22Rv1 (cell line): ENCODE measurements around the gene TRIM71.
"Not testable (repeated sequence)": the region's sequence is repeated elsewhere in the genome, so short reads cannot be mapped to it uniquely, and the experiment has no call there.

Experiments used
- H3K27ac ChIP-seq: fragments of 450-650 bp; 2 replicates; pipeline ENCODE4 v1.5.1; 2017
- CTCF ChIP-seq: fragments of 450-650 bp; IDR thresholded peaks from 2 replicates; pipeline ENCODE4 v1.5.1; 2017; ENCODE audit warnings: mild to moderate bottlenecking
- ZFX ChIP-seq: fragments of 450-650 bp; IDR thresholded peaks from 2 replicates; pipeline ENCODE4 v1.6.1; 2017; ENCODE audit warnings: antibody characterized with exemption, borderline replicate concordance

Gene TRIM71

GRCh38 chr3:32794487-32795308, 23.1 kb upstream of the TRIM71 start:
- H3K27ac ChIP-seq, result no peak overlapping the region
- TF ChIP-seq CTCF (no peak), ZFX (no peak)

GRCh38 chr3:32796384-32796950, 21.3 kb upstream of the TRIM71 start:
- H3K27ac ChIP-seq, result not testable (repeated sequence)

GRCh38 chr3:32797776-32798175, 20.0 kb upstream of the TRIM71 start:
- H3K27ac ChIP-seq, result no peak overlapping the region
- no peak for TF ChIP-seq ZFX
- no peak for TF ChIP-seq CTCF

GRCh38 chr3:32801440-32801839, 16.4 kb upstream of the TRIM71 start:
- not testable (repeated sequence) for H3K27ac ChIP-seq

- TF ChIP-seq CTCF (no peak), ZFX (no peak)
Measured at GRCh38 chr3:32813180-32813579, 4.6 kb upstream of the TRIM71 start.

GRCh38 chr3:32814361-32814760, 3.4 kb upstream of the TRIM71 start:
- H3K27ac ChIP-seq, result no peak overlapping the region
- TF ChIP-seq ZFX, result no peak
- no peak for TF ChIP-seq CTCF

More at GRCh38 chr3:32813180-32813579, 4.6 kb upstream of the TRIM71 start:
- no peak overlapping the region for H3K27ac ChIP-seq

- no peak for TF ChIP-seq ZFX
- no peak for TF ChIP-seq CTCF
- H3K27ac ChIP-seq, result no peak overlapping the region
Measured at GRCh38 chr3:32815841-32816438, 1.9 kb upstream of the TRIM71 start.

GRCh38 chr3:32816439-32817256, 1.1 kb upstream of the TRIM71 start:
- TF ChIP-seq CTCF, result no peak
- H3K27ac ChIP-seq, result no peak overlapping the region
